ENCODE data around the gene FSIP1.

The FSIP1 gene

DNA sequence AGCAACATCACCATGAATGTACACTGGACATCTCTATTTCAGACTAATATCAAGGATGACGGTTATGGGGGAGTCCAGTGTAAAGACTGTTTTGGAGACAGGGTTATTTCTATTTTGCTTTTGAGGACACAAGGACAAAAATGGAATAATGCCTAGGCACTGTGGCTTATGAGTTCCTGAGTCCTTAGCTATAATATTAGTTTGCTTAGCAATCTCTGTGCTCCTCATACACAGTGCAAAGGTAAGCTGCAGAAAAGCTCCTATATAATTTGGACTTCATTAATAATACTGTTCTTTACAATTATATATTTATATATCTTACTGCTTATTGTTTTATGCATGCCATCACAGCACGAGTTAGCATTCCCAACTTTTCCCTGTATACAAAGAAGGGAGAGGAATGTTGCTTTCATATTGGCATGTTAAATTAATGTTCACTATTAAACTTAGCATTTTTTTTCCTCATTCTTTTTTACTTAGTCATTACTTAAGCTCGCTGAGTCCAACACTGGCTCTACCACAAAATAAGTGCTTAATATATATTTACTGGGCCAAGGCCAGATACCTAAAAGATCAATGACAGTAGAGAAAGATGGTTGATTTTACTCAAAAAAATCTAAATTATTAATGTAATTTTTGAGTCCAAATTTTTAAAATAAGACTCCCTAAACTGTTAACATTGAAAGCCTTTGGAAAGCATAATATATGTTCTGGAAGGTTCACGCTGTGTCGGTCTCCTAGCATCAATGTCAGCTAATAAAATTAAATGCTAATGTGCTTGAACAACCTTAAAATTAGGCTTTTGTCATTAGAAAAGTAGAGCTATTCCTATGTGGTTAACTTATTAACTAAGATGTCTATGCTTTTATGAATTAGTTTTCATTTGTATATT, 187.9 kb downstream of the FSIP1 start:
- peaks cover 82% of the 10 kb centered on the region for H3K36me3 ChIP-seq (ENCODE audit: insufficient read depth, low read depth, low read length)

GRCh38 chr15:39593656-39594445, 188.8 kb downstream of the FSIP1 start:
- Histone ChIP-seq H3K4me1 (ENCODE audit: insufficient read depth, low read length) (no peaks in the 10 kb centered on the region), H3K27me3 (ENCODE audit: insufficient read depth, low read length) (no peaks in the 10 kb centered on the region), H3K36me3 (ENCODE audit: insufficient read depth, low read depth, low read length) (peaks cover 90% of the 10 kb centered on the region), H3K9ac (ENCODE audit: low read depth, low read length) (no peak overlapping the region), H3K4me3 (ENCODE audit: low read length) (no peak overlapping the region), H3K9me3 (ENCODE audit: insufficient read depth, low read depth, low read length) (no peaks in the 10 kb centered on the region), H3K27ac (ENCODE audit: low read length) (no peak overlapping the region)

More for the DNA sequence above, 187.9 kb downstream of the FSIP1 start:
- no peaks in the 10 kb centered on the region for H3K4me1 ChIP-seq (ENCODE audit: insufficient read depth, low read length)
- no peaks in the 10 kb centered on the region for H3K27me3 ChIP-seq (ENCODE audit: insufficient read depth, low read length)
- no peak overlapping the region for H3K9ac ChIP-seq (ENCODE audit: low read depth, low read length)
- no peak overlapping the region for H3K27ac ChIP-seq (ENCODE audit: low read length)
- H3K4me3 ChIP-seq (ENCODE audit: low read length), result no peak overlapping the region
- no peaks in the 10 kb centered on the region for H3K9me3 ChIP-seq (ENCODE audit: insufficient read depth, low read depth, low read length)

GRCh38 chr15:39593071-39593655, 189.5 kb downstream of the FSIP1 start:
- no peak overlapping the region for H3K4me3 ChIP-seq (ENCODE audit: low read length)
- no peak overlapping the region for H3K9ac ChIP-seq (ENCODE audit: low read depth, low read length)
- H3K4me1 ChIP-seq (ENCODE audit: insufficient read depth, low read length), result no peaks in the 10 kb centered on the region
- peaks cover 97% of the 10 kb centered on the region for H3K36me3 ChIP-seq (ENCODE audit: insufficient read depth, low read depth, low read length)
- no peak overlapping the region for H3K27ac ChIP-seq (ENCODE audit: low read length)
- no peaks in the 10 kb centered on the region for H3K9me3 ChIP-seq (ENCODE audit: insufficient read depth, low read depth, low read length)
- H3K27me3 ChIP-seq (ENCODE audit: insufficient read depth, low read length), result no peaks in the 10 kb centered on the region

DNA sequence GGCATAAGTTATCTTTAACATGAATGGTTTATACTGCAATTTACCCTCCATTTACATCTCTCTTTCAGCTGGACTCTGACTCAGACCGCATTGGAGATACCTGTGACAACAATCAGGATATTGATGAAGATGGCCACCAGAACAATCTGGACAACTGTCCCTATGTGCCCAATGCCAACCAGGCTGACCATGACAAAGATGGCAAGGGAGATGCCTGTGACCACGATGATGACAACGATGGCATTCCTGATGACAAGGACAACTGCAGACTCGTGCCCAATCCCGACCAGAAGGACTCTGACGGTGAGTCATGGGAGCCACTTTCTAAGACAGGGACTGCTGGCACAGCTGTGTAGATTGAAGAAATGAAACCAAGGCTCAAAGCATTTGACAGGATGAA, 190.1 kb downstream of the FSIP1 start:
- H3K4me3 ChIP-seq (ENCODE audit: low read length), result no peak overlapping the region
- H3K27me3 ChIP-seq (ENCODE audit: insufficient read depth, low read length), result no peaks in the 10 kb centered on the region
- no peaks in the 10 kb centered on the region for H3K4me1 ChIP-seq (ENCODE audit: insufficient read depth, low read length)
- H3K9ac ChIP-seq (ENCODE audit: low read depth, low read length), result no peak overlapping the region
- no peak overlapping the region for H3K27ac ChIP-seq (ENCODE audit: low read length)
- no peaks in the 10 kb centered on the region for H3K9me3 ChIP-seq (ENCODE audit: insufficient read depth, low read depth, low read length)
- peaks cover 100% of the 10 kb centered on the region for H3K36me3 ChIP-seq (ENCODE audit: insufficient read depth, low read depth, low read length)

GRCh38 chr15:39591896-39592315, 190.7 kb downstream of the FSIP1 start:
- no peaks in the 10 kb centered on the region for H3K4me1 ChIP-seq (ENCODE audit: insufficient read depth, low read length)
- H3K9me3 ChIP-seq (ENCODE audit: insufficient read depth, low read depth, low read length), result no peaks in the 10 kb centered on the region
- no peak overlapping the region for H3K4me3 ChIP-seq (ENCODE audit: low read length)
- H3K9ac ChIP-seq (ENCODE audit: low read depth, low read length), result no peak overlapping the region
- H3K27ac ChIP-seq (ENCODE audit: low read length), result no peak overlapping the region
- no peaks in the 10 kb centered on the region for H3K27me3 ChIP-seq (ENCODE audit: insufficient read depth, low read length)
- H3K36me3 ChIP-seq (ENCODE audit: insufficient read depth, low read depth, low read length), result peaks cover 100% of the 10 kb centered on the region

- Histone ChIP-seq H3K36me3 (ENCODE audit: insufficient read depth, low read depth, low read length) (peaks cover 100% of the 10 kb centered on the region), H3K4me3 (ENCODE audit: low read length) (no peak overlapping the region), H3K27me3 (ENCODE audit: insufficient read depth, low read length) (no peaks in the 10 kb centered on the region), H3K4me1 (ENCODE audit: insufficient read depth, low read length) (no peaks in the 10 kb centered on the region), H3K9ac (ENCODE audit: low read depth, low read length) (no peak overlapping the region), H3K9me3 (ENCODE audit: insufficient read depth, low read depth, low read length) (no peaks in the 10 kb centered on the region), H3K27ac (ENCODE audit: low read length) (no peak overlapping the region)
These were observed 191.3 kb downstream of the FSIP1 start for GRCh38 chr15:39591141-39591895.

DNA sequence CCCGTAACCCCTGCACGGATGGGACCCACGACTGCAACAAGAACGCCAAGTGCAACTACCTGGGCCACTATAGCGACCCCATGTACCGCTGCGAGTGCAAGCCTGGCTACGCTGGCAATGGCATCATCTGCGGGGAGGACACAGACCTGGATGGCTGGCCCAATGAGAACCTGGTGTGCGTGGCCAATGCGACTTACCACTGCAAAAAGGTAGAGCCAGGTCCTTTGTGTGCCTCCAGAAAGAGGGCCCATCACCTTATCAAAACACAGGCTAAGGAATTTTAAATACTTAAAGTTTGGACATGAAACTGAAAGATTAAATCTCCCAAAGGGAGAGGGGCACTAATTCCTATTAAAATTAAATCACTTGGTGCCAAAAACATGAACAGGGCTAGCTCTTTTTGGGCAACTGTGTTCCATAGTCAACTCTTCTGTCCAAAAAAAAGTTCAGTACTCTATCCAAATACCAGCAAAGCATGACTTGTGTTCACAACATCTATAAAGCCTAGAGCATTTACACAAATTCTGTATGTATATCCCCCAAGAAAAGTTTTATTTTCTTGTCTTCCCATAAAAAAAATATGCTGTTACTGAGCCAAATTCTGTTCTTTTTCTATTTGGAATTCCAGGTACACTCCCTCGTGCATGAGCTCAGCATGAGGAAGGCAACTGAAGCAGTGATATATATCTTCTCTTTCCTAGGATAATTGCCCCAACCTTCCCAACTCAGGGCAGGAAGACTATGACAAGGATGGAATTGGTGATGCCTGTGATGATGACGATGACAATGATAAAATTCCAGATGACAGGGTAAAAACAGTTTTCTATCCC, 192.6 kb downstream of the FSIP1 start:
- Histone ChIP-seq H3K27me3 (ENCODE audit: insufficient read depth, low read length) (no peaks in the 10 kb centered on the region), H3K27ac (ENCODE audit: low read length) (no peak overlapping the region), H3K4me1 (ENCODE audit: insufficient read depth, low read length) (no peaks in the 10 kb centered on the region), H3K9ac (ENCODE audit: low read depth, low read length) (no peak overlapping the region), H3K36me3 (ENCODE audit: insufficient read depth, low read depth, low read length) (peaks cover 100% of the 10 kb centered on the region), H3K9me3 (ENCODE audit: insufficient read depth, low read depth, low read length) (no peaks in the 10 kb centered on the region), H3K4me3 (ENCODE audit: low read length) (no peak overlapping the region)

GRCh38 chr15:39589193-39589814, 193.3 kb downstream of the FSIP1 start:
- Histone ChIP-seq H3K4me1 (ENCODE audit: insufficient read depth, low read length) (no peaks in the 10 kb centered on the region), H3K4me3 (ENCODE audit: low read length) (no peak overlapping the region), H3K36me3 (ENCODE audit: insufficient read depth, low read depth, low read length) (peaks cover 100% of the 10 kb centered on the region), H3K9ac (ENCODE audit: low read depth, low read length) (no peak overlapping the region), H3K27me3 (ENCODE audit: insufficient read depth, low read length) (no peaks in the 10 kb centered on the region), H3K9me3 (ENCODE audit: insufficient read depth, low read depth, low read length) (no peaks in the 10 kb centered on the region), H3K27ac (ENCODE audit: low read length) (no peak overlapping the region)

DNA sequence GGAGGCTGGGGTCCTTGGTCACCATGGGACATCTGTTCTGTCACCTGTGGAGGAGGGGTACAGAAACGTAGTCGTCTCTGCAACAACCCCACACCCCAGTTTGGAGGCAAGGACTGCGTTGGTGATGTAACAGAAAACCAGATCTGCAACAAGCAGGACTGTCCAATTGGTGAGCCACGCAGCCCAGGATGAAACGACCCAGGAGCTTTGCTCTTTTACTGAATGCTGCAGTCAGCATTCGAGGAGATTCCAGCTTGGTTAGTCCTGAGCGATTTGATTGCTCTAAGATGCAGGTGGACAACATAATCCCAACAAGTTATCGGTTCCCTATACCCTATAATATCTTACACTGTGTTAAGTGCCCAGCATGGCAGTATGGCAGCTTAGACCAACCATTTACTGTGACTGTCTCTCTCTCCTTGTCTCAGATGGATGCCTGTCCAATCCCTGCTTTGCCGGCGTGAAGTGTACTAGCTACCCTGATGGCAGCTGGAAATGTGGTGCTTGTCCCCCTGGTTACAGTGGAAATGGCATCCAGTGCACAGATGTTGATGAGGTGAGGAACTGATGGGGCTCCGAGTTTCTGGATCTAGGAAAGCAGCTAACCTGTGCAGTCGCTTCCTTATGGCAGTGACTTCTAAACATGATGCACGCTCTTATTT, 194.0 kb downstream of the FSIP1 start:
- H3K4me1 ChIP-seq (ENCODE audit: insufficient read depth, low read length), result no peaks in the 10 kb centered on the region
- peaks cover 100% of the 10 kb centered on the region for H3K36me3 ChIP-seq (ENCODE audit: insufficient read depth, low read depth, low read length)
- no peak overlapping the region for H3K9ac ChIP-seq (ENCODE audit: low read depth, low read length)
- no peaks in the 10 kb centered on the region for H3K27me3 ChIP-seq (ENCODE audit: insufficient read depth, low read length)
- no peak overlapping the region for H3K4me3 ChIP-seq (ENCODE audit: low read length)
- no peaks in the 10 kb centered on the region for H3K9me3 ChIP-seq (ENCODE audit: insufficient read depth, low read depth, low read length)
- H3K27ac ChIP-seq (ENCODE audit: low read length), result no peak overlapping the region
